ENCODE results near the gene STK10. TPM values are rescaled to one million over a fixed set of nuclear protein-coding genes. Genes with fewer than 3 reads are reported as not detected.

The STK10 gene
- total and polyA plus RNA-seq, 2 donors (not counting 1 experiment from before 2014, with no cell fraction given): 97.9 to 253 TPM

DNA sequence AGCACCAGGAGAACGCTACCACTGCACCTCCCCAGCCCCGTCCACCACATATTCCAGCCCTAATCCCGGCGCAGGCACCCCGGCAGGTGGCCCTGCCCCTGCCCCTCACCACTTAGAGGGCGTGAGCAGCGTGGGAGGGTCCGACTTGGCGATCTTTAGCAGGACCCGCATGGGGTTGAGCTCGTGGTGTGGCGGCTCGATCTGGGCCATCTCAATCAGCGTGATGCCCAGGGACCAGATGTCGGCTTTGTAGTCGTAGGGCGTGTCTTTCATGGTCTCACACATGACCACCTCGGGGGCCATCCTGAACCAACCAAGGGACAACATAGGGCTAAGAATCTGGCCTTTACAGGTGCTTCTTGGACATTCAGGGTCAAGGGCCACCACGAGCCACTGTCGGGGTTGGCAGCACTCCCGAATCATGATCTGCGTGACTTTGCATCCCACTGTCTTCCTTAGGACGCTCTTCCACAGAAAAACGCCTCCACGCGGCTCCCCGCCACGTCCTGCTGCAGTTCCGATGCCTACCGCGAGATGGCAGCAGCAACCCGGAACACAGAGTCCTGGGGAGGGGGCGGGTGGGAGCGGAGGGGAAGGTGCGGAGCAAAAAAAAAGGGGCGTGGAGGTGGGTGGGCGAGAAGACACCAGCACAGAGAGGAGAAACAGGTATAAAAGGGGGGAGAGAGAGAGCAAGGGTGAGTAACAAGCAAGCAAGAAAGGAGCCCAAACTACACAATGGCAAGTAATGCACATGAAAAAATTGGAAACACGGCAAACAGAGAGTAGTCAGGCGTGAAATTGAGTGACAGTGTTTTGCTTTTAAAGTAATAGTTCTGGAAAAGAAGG lies 81.3 kb downstream of the STK10 start:
- 45% methylated on average over 33 of the region's 39 CpGs for WGBS (ENCODE audit: insufficient coverage)
- no peaks in the 10 kb centered on the region for H3K27me3 ChIP-seq (replicated peaks in 1 of 4; ENCODE audit: control extremely low read depth in 1 of 4, control insufficient read depth in 3 of 4, insufficient read depth in 4 of 4, low read length in 3 of 4)
- H3K79me2 ChIP-seq (ENCODE audit: control insufficient read depth, insufficient read depth, low read length): peaks cover 80% of the 10 kb centered on the region
- ChIA-PET POLR2A (interaction anchor here (0.5 kb wide), 1 partner anchor 16 kb away, joined by 3 read pairs; no protein-coding TSS in a partner anchor), CTCF (interaction anchor here (0.5 to 10.4 kb wide), 18 partner anchors 8 to 591 kb away, joined by 3 to 245 read pairs (median 4); partner anchors contain the start of genes FBXW11, STK10 and UBTD2)
- Mint-ChIP-seq H3K27me3 (no peaks in the 10 kb centered on the region), H3K27ac (peak overlapping the region; percentile 70), H3K4me3 (no peak overlapping the region), H3K4me1 (peaks cover 35% of the 10 kb centered on the region), H3K9me3 (ENCODE audit: insufficient read depth) (no peaks in the 10 kb centered on the region)
- TF ChIP-seq, protein P1, sequence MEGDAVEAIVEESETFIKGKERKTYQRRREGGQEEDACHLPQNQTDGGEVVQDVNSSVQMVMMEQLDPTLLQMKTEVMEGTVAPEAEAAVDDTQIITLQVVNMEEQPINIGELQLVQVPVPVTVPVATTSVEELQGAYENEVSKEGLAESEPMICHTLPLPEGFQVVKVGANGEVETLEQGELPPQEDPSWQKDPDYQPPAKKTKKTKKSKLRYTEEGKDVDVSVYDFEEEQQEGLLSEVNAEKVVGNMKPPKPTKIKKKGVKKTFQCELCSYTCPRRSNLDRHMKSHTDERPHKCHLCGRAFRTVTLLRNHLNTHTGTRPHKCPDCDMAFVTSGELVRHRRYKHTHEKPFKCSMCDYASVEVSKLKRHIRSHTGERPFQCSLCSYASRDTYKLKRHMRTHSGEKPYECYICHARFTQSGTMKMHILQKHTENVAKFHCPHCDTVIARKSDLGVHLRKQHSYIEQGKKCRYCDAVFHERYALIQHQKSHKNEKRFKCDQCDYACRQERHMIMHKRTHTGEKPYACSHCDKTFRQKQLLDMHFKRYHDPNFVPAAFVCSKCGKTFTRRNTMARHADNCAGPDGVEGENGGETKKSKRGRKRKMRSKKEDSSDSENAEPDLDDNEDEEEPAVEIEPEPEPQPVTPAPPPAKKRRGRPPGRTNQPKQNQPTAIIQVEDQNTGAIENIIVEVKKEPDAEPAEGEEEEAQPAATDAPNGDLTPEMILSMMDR (IDR thresholded peaks at IDR 0.05): peak; percentile 92
- TF ChIP-seq EZH2 (IDR thresholded peaks at IDR 0.05; ENCODE audit: borderline replicate concordance, insufficient read depth, low read depth, low read length, poor library complexity, severe bottlenecking): no peak
- intact Hi-C loops (cut with micrococcal nuclease): loop anchor here (1.0 kb wide), 4 partner anchors 69 to 187 kb away; partner anchors contain the start of genes STK10 and UBTD2
- H3K4me3 ChIP-seq (ENCODE audit: control extremely low read depth in 1 of 5, extremely low read depth in 1 of 5, insufficient read depth in 1 of 5, low read depth in 2 of 5, low read length in 4 of 5): no peak overlapping the region
- peaks cover 0 to 57% of the 10 kb centered on the region in 2 experiments for H3K36me3 ChIP-seq (replicated peaks in 1 of 2; ENCODE audit: control extremely low read depth in 1 of 2, control insufficient read depth in 1 of 2, extremely low read depth in 1 of 2, insufficient read depth in 2 of 2, low read length in 1 of 2)
- DNase-seq: peak; percentile 76
- peak overlapping the region in 1 of 2 donors; percentile 41 for H3K27ac ChIP-seq (ENCODE audit: low read length in 2 of 2)
- H4K20me1 ChIP-seq (ENCODE audit: control insufficient read depth, insufficient read depth, low read length, poor library complexity, severe bottlenecking): peaks cover 71% of the 10 kb centered on the region
- H3K4me2 ChIP-seq (replicated peaks; ENCODE audit: low read depth, low read length, poor library complexity, severe bottlenecking): peak overlapping the region; percentile 42
- ATAC-seq (ENCODE audit: low read depth): no peak
- H2AFZ ChIP-seq (ENCODE audit: insufficient read depth, low read depth, low read length, poor library complexity, severe bottlenecking): no peak overlapping the region
- H3K4me1 ChIP-seq (ENCODE audit: control insufficient read depth in 2 of 2, insufficient read depth in 2 of 2, low read length in 2 of 2): peaks cover 31 to 40% of the 10 kb centered on the region in 2 donors
- no peak overlapping the region for H3K9ac ChIP-seq (ENCODE audit: low read length)
- no peaks in the 10 kb centered on the region for H3K9me3 ChIP-seq (ENCODE audit: control extremely low read depth in 1 of 3, control insufficient read depth in 2 of 3, insufficient read depth in 1 of 3, low read length in 2 of 3)

DNA sequence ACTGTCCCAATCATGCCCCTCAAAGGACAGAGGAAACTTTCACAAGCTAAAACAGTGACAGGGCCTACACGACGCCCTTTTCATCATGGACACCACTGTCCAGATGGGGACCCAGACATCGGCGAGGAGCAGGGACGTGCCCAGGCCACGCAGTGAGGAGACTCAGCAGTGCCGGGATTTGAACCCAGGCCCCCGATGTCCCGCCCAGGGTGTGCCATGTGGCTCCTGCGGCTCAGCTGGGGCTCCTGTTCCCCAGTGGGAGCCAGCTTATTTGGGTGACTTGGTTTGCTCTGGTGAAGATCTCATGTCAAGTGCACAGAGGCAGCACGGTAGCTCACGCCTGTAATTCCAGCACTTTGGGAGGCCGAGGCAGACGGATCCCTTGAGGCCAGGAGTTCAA lies 82.2 kb downstream of the STK10 start:
- TF ChIP-seq, protein P1 (IDR thresholded peaks at IDR 0.05): no peak
- TF ChIP-seq EZH2 (IDR thresholded peaks at IDR 0.05; ENCODE audit: borderline replicate concordance, insufficient read depth, low read depth, low read length, poor library complexity, severe bottlenecking): no peak
- peaks cover 87% of the 10 kb centered on the region for H3K79me2 ChIP-seq (ENCODE audit: control insufficient read depth, insufficient read depth, low read length)
- no peak for DNase-seq
- H4K20me1 ChIP-seq (ENCODE audit: control insufficient read depth, insufficient read depth, low read length, poor library complexity, severe bottlenecking): peaks cover 78% of the 10 kb centered on the region
- no peaks in the 10 kb centered on the region for H3K27me3 ChIP-seq (replicated peaks in 1 of 4; ENCODE audit: control extremely low read depth in 1 of 4, control insufficient read depth in 3 of 4, insufficient read depth in 4 of 4, low read length in 3 of 4)
- no peak overlapping the region for H3K27ac Mint-ChIP-seq
- H2AFZ ChIP-seq (ENCODE audit: insufficient read depth, low read depth, low read length, poor library complexity, severe bottlenecking): no peak overlapping the region
- ChIA-PET CTCF (interaction anchor here (0.5 to 10.4 kb wide), 16 partner anchors 9 to 592 kb away, joined by 3 to 245 read pairs (median 5); partner anchors contain the start of genes FBXW11, STK10 and UBTD2), POLR2A (interaction anchor here (0.5 kb wide), 1 partner anchor 15 kb away, joined by 3 read pairs; no protein-coding TSS in a partner anchor)
- H3K9ac ChIP-seq (ENCODE audit: low read length): no peak overlapping the region
- H3K4me3 ChIP-seq (ENCODE audit: control extremely low read depth in 1 of 5, extremely low read depth in 1 of 5, insufficient read depth in 1 of 5, low read depth in 2 of 5, low read length in 4 of 5): no peak overlapping the region
- no peaks in the 10 kb centered on the region for H3K9me3 Mint-ChIP-seq (ENCODE audit: insufficient read depth)
- H3K27ac ChIP-seq (ENCODE audit: low read length in 2 of 2): no peak overlapping the region
- H3K4me3 Mint-ChIP-seq: no peak overlapping the region
- H3K4me2 ChIP-seq (replicated peaks; ENCODE audit: low read depth, low read length, poor library complexity, severe bottlenecking): no peak overlapping the region
- H3K9me3 ChIP-seq (ENCODE audit: control extremely low read depth in 1 of 3, control insufficient read depth in 2 of 3, insufficient read depth in 1 of 3, low read length in 2 of 3): no peaks in the 10 kb centered on the region
- no peak for ATAC-seq (ENCODE audit: low read depth)
- H3K36me3 ChIP-seq (replicated peaks in 1 of 2; ENCODE audit: control extremely low read depth in 1 of 2, control insufficient read depth in 1 of 2, extremely low read depth in 1 of 2, insufficient read depth in 2 of 2, low read length in 1 of 2): peaks cover 2 to 66% of the 10 kb centered on the region in 2 experiments
- 96% methylated on average over 14 of the region's 14 CpGs for WGBS (ENCODE audit: insufficient coverage)
- H3K4me1 ChIP-seq (ENCODE audit: control insufficient read depth in 2 of 2, insufficient read depth in 2 of 2, low read length in 2 of 2): peaks cover 25 to 31% of the 10 kb centered on the region in 2 donors
- intact Hi-C loops (cut with micrococcal nuclease): no loop called here
- no peaks in the 10 kb centered on the region for H3K27me3 Mint-ChIP-seq
- H3K4me1 Mint-ChIP-seq: peaks cover 27% of the 10 kb centered on the region
